ENCODE measurements around the gene CACNA2D3.

The CACNA2D3 gene

GRCh38 chr3:54827056-54827687, 704.8 kb downstream of the CACNA2D3 start:
- FAIRE-seq = no peak

GRCh38 chr3:54827776-54828175, 705.4 kb downstream of the CACNA2D3 start:
- FAIRE-seq = no peak

- no peak for FAIRE-seq
These were observed 708.3 kb downstream of the CACNA2D3 start for GRCh38 chr3:54830658-54831057.

GRCh38 chr3:54831112-54831511, 708.8 kb downstream of the CACNA2D3 start:
- FAIRE-seq = no peak

GRCh38 chr3:54832876-54833275, 710.5 kb downstream of the CACNA2D3 start:
- no peak for FAIRE-seq

GRCh38 chr3:54835701-54836100, 713.3 kb downstream of the CACNA2D3 start:
- no peak for FAIRE-seq

GRCh38 chr3:54836871-54837270, 714.5 kb downstream of the CACNA2D3 start:
- FAIRE-seq = no peak

GRCh38 chr3:54837964-54838363, 715.6 kb downstream of the CACNA2D3 start:
- FAIRE-seq = no peak

- FAIRE-seq = no peak
These were observed 719.1 kb downstream of the CACNA2D3 start for GRCh38 chr3:54841471-54841870.

GRCh38 chr3:54843352-54843751, 721.0 kb downstream of the CACNA2D3 start:
- no peak for FAIRE-seq

- no peak for FAIRE-seq
These were observed 721.9 kb downstream of the CACNA2D3 start for GRCh38 chr3:54844211-54844610.

- no peak for FAIRE-seq
These were observed 722.7 kb downstream of the CACNA2D3 start for GRCh38 chr3:54845011-54845410.

GRCh38 chr3:54845551-54845950, 723.2 kb downstream of the CACNA2D3 start:
- no peak for FAIRE-seq

GRCh38 chr3:54846119-54846518, 723.8 kb downstream of the CACNA2D3 start:
- FAIRE-seq = no peak

- no peak for FAIRE-seq
These were observed 725.0 kb downstream of the CACNA2D3 start for GRCh38 chr3:54847361-54847760.

- FAIRE-seq = no peak
These were observed 727.0 kb downstream of the CACNA2D3 start for GRCh38 chr3:54849360-54849759.

- FAIRE-seq = no peak
These were observed 728.2 kb downstream of the CACNA2D3 start for GRCh38 chr3:54850484-54851018.

- no peak for FAIRE-seq
These were observed 731.4 kb downstream of the CACNA2D3 start for GRCh38 chr3:54853573-54854404.

- FAIRE-seq = no peak
These were observed 733.9 kb downstream of the CACNA2D3 start for GRCh38 chr3:54856271-54856670.

- FAIRE-seq = no peak
These were observed 735.0 kb downstream of the CACNA2D3 start for GRCh38 chr3:54857343-54857742.

- no peak for FAIRE-seq
These were observed 735.9 kb downstream of the CACNA2D3 start for GRCh38 chr3:54858093-54858785.

GRCh38 chr3:54859184-54859583, 736.8 kb downstream of the CACNA2D3 start:
- no peak for FAIRE-seq
